Spleen (tissue), 7 donors: Measurements from ENCODE around the gene TCF7L1.

Experiments
- POLR2A ChIP-seq, 3 donors: fragments of 450-650 bp; IDR thresholded peaks; one replicate each; pipeline ENCODE4 v1.5.1; 2017; ENCODE audit warnings: antibody characterized with exemption in 3 of 3, mild to moderate bottlenecking in 1 of 3
- TF ChIP-seq, protein P1 (sequence below), 11 experiments: fragments of 200-600 bp in 7 of 11; fragments of 450-650 bp in 4 of 11; sonication (generic) in 4 of 11; IDR thresholded peaks in 8 of 11; conservative IDR thresholded peaks in 3 of 11; 1 replicate in 7 of 11; 2 replicates in 4 of 11; pipeline versions ENCODE4 v1.4.0 to v1.8.0; 2016 to 2021; ENCODE audit warnings: antibody characterized with exemption in 11 of 11, inconsistent platforms in 4 of 11, mild to moderate bottlenecking in 1 of 11
- donor health status: DM: no; HTN: no; CAD: no; lungs with moderate emphysema.
- donor health status: DM: no; HTN: no; CAD: no.
- donor health status: DM: no; HTN: no; CAD: no.

- no peak for TF ChIP-seq POLR2A (IDR thresholded peaks at IDR 0.05)
- TF ChIP-seq, protein P1, sequence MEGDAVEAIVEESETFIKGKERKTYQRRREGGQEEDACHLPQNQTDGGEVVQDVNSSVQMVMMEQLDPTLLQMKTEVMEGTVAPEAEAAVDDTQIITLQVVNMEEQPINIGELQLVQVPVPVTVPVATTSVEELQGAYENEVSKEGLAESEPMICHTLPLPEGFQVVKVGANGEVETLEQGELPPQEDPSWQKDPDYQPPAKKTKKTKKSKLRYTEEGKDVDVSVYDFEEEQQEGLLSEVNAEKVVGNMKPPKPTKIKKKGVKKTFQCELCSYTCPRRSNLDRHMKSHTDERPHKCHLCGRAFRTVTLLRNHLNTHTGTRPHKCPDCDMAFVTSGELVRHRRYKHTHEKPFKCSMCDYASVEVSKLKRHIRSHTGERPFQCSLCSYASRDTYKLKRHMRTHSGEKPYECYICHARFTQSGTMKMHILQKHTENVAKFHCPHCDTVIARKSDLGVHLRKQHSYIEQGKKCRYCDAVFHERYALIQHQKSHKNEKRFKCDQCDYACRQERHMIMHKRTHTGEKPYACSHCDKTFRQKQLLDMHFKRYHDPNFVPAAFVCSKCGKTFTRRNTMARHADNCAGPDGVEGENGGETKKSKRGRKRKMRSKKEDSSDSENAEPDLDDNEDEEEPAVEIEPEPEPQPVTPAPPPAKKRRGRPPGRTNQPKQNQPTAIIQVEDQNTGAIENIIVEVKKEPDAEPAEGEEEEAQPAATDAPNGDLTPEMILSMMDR (IDR thresholded peaks at IDR 0.05 in 8 of 11, conservative IDR thresholded peaks at IDR 0.05 in 3 of 11), result no peak
Measured at GRCh38 chr2:85281553-85281952, 148.4 kb downstream of the TCF7L1 start.
